Stimulated activated CD4-positive, alpha-beta T cell treated with anti-CD3 and anti-CD28 coated beads, TNF-alpha, amount 100 ng/mL, for 24 hours (primary cell): ENCODE results near the gene YTHDF2.
"Not testable (repeated sequence)": the region's sequence is repeated elsewhere in the genome, so short reads cannot be mapped to it uniquely, and the experiment has no call there.

Experiments
- DNase-seq, 3 experiments: peaks; one replicate each; pipeline ENCODE4 v3.0.0-alpha.2; 2020; ENCODE audit warnings: low read depth in 3 of 3

YTHDF2 gene

GRCh38 chr1:28736450-28737306, at the start of gene YTHDF2:
Gene YTHDF2 (plus strand): TSS chr1:28736940. CDS start chr1:28737121, 181 bp downstream.
- DNase-seq = peak; percentile 98 to 99 (median 99)

- DNase-seq = not testable (repeated sequence)
These were observed 45.1 kb upstream of the YTHDF2 start for GRCh38 chr1:28691627-28692026.

GRCh38 chr1:28703629-28704028, 33.1 kb upstream of the YTHDF2 start:
- no peak for DNase-seq

- DNase-seq = no peak
These were observed 20.4 kb upstream of the YTHDF2 start for GRCh38 chr1:28716336-28716735.

GRCh38 chr1:28718166-28718565, 18.6 kb upstream of the YTHDF2 start:
- DNase-seq = no peak

- DNase-seq = no peak
These were observed 18.0 kb upstream of the YTHDF2 start for GRCh38 chr1:28718586-28719331.

GRCh38 chr1:28719332-28719619, 17.5 kb upstream of the YTHDF2 start:
- no peak for DNase-seq

GRCh38 chr1:28720376-28720775, 16.4 kb upstream of the YTHDF2 start:
- no peak for DNase-seq

GRCh38 chr1:28721927-28722326, 14.8 kb upstream of the YTHDF2 start:
- DNase-seq = not testable (repeated sequence)

- DNase-seq = not testable (repeated sequence)
These were observed 11.4 kb upstream of the YTHDF2 start for GRCh38 chr1:28725365-28725764.

GRCh38 chr1:28735961-28736449, 735 bp upstream of the YTHDF2 start:
- DNase-seq = no peak

- DNase-seq = peak; percentile 16 to 47 (median 16)
These were observed 780 bp downstream of the YTHDF2 start for GRCh38 chr1:28737307-28738132.

GRCh38 chr1:28740118-28740517, 3.4 kb downstream of the YTHDF2 start:
- no peak for DNase-seq

GRCh38 chr1:28744184-28744583, 7.4 kb downstream of the YTHDF2 start:
- DNase-seq = no peak

- DNase-seq = no peak
These were observed 9.0 kb downstream of the YTHDF2 start for GRCh38 chr1:28745653-28746173.

- no peak for DNase-seq
These were observed 13.6 kb downstream of the YTHDF2 start for GRCh38 chr1:28750330-28750729.

GRCh38 chr1:28750771-28751294, 14.1 kb downstream of the YTHDF2 start:
- DNase-seq = not testable (repeated sequence)

GRCh38 chr1:28751315-28752060, 14.7 kb downstream of the YTHDF2 start:
- no peak for DNase-seq

GRCh38 chr1:28755701-28756100, 19.0 kb downstream of the YTHDF2 start:
- no peak for DNase-seq

- DNase-seq = no peak
These were observed 20.1 kb downstream of the YTHDF2 start for GRCh38 chr1:28756846-28757245.

GRCh38 chr1:28758420-28758819, 21.7 kb downstream of the YTHDF2 start:
- no peak for DNase-seq
